Stimulated activated CD4-positive, alpha-beta T cell treated with anti-CD3 and anti-CD28 coated beads, Interleukin-4, amount 100 ng/mL, for 4 hours (primary cell): ENCODE results near the gene TEX2.
A peak's percentile ranks its signal among the peaks of the same experiment; 100 is the strongest.

ENCODE experiments used
- DNase-seq, 2 experiments: peaks; one replicate each; pipeline ENCODE4 v3.0.0-alpha.2; 2020

Gene TEX2

DNA sequence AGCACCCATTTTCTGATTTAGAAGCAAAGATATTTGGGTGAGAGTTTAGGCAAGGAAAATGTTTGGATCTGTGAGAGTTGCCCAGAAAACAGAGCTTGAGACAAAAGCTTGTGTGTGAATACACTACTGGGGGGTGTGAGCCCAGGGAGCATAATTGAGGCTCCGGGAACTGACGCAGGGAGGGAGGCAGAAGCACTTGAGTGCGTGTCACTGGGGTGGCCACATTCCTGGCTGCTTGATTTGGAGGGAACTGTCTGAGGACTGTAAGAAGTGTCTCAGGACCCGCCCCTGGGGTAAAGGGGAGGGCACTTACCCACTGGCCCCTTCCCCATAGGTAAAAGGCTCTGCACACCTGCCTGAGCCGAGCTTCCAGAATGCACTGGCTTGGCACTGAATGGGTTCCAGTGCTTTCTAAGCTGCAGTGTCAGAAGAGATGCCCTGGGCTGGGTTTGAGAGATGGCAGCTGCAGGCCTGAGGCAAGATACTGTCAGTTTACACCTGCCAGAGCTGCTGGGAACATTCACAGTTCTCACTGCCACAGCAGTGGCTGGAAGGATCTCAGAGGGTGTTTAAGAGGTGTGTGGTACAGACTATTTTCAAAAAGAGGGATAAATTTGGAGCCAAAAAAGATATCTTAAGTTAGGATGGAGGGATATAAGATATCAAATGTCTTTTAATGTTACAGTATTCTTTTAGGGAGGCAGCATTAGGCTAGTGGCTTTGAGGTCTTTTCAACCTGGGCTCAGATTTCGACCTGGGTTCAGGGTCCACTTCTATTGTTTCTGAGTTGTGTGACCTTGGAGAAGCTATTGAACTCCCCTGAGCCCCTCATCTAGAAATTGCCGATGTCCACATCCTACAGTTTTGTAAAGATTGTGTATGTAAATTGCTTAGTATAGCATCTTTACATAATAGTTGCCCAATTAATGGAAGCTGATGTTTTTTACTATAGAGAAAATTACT, 6.9 kb upstream of the TEX2 start:
- no peak for DNase-seq

GRCh38 chr17:64264891-64265290, 1.8 kb upstream of the TEX2 start:
- no peak for DNase-seq

GRCh38 chr17:64262198-64262999, 661 bp downstream of the TEX2 start:
- peak; percentile 52 to 55 for DNase-seq

GRCh38 chr17:64261417-64262145, 1.5 kb downstream of the TEX2 start:
- DNase-seq: no peak

DNA sequence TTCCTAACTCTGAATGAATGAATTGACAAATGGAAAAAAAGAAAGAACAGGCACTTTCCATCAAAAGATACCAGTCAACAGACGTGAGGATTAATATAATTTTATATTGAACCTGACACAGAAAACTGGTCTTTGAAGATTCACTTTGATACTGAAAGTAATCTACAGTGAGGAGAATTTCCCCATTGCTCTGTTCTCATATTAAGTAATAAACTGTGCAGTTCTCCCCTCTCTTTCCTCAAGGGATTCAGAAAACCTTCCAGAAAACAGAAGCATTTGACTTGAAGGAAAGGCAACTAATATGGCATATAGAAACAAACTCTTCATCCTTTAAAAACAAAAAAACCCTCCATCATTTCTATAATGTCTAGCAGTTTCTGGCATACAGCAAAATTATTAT, 2.2 kb downstream of the TEX2 start:
- DNase-seq: no peak

DNA sequence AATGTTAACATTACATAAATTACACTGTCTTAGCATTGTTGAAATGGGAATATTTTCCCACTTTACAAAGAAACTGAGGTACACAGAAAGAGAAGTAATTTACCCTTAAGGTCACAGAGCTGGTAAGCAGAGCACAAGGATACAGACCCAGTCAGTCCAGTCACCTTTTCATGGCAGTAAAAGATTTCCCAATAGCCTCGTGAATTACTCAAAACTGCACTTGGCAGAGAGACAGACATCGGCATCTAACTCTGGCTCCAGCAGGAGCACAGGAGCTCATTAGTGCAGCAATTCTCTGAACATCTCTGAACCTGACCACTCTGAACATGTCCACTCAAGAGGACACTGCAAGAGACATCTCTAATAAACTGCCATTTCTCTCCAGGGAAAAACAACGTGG, 3.1 kb downstream of the TEX2 start:
- no peak for DNase-seq

- DNase-seq: no peak
Observed at GRCh38 chr17:64259426-64259825, 3.6 kb downstream of the TEX2 start.

DNA sequence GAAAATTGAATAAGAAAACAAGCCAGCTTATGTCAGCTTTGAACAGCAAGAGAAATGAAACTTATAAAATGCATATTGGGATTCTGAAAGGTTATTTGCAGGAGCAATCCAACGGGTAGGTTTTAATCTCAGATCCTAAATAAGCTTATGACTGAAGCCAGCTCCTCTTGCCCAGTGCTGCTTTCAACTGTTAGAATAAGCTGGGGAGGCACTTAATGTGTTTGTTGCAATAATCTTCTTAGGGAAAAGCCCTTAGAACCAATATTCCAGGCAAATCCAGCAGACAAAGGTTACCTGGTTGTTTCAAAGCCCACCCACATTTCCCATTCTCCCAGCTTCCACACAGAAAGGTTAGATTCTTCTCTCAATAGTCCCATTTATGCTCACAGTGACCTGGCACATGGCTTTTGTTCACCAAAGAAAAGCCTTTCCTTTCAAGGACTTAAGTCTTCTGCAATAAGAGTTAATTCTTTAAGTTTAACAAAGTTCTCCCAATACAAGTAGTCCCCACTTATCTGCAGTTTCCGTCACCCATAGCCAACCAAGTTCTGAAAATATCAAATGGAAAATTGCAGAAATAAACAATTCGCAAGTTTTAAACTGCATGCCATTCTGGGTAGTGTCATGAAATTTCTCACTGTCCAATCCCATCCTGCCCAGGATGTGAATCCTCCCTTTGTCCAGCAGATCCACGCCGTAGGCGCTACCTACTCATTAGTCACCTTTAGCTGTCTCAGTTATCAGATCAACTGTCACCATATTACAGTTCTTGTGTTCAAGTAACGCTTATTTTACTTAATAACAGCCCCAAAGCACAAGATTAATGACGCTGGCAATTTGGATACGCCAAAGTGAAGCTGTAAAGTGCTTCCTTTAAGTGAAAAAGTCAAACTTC, 5.9 kb downstream of the TEX2 start:
- DNase-seq: no peak

DNA sequence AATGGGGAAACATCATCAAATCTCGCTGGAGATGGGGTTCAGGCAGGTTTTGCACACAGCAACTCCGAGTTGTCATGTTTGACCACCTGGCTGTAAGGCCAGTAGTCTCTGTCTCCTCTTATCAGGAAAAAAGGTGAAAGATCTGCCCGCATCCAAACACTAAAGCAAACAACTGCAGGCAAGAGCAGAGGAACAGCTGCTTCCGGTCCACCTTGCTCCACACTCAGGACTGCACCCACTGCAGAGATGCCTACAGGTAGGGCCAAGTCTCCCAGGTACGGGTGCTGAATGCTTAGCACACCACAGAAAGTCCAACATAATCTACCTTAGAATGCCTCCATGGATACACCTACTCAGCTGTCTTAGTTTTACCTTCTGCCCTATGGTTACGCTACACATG, 7.3 kb downstream of the TEX2 start:
- no peak for DNase-seq

- DNase-seq: no peak
Observed at GRCh38 chr17:64254755-64255154, 8.3 kb downstream of the TEX2 start.

GRCh38 chr17:64253470-64253869, 9.6 kb downstream of the TEX2 start:
- DNase-seq: no peak

DNA sequence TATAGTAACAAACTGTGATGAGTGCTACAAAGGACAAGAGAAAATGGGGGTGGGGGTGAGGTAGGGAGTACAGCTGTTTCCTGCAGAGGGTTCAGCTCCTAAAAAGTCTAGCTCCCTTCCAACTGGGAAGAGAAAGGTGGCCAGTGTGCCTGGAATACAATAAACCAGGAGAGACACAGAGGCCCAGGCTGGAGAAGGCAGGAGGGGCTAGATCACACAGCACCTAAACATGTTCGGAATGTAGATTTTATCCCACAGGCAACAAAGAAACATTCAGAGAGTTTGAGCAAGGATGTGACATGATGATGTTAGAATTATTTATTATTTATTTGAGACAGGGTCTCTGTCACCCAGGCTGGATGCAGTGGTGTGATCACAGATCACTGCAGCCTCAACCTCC, 10.2 kb downstream of the TEX2 start:
- DNase-seq: no peak

DNA sequence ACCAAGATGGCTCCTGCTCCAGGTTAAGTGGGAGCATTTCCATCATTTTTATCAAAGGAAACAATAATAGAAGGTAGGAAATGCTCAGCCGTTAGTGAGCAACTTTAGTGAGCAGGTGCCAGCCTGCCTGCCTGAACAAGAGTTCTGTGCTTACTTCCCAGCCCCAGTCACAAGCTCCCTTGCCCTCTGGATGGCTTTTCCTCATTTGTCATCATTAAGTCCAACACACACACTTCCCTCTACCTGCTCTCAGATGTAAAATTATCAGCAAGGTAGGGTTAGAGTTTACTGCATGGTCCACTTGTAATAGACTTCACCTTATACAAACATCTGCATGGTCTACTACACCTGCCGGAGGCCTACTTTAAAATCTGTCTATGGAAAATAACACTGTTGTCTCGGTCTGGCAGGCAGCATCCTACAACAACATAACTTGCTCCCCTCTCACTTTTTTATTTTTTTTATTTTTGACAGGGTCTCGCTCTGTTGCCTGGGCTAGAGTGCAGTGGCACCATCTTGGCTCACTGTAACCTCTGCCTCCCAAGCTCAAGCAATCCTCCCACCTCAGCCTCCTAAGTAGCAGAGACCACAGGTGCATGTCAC, 12.7 kb downstream of the TEX2 start:
- no peak for DNase-seq

DNA sequence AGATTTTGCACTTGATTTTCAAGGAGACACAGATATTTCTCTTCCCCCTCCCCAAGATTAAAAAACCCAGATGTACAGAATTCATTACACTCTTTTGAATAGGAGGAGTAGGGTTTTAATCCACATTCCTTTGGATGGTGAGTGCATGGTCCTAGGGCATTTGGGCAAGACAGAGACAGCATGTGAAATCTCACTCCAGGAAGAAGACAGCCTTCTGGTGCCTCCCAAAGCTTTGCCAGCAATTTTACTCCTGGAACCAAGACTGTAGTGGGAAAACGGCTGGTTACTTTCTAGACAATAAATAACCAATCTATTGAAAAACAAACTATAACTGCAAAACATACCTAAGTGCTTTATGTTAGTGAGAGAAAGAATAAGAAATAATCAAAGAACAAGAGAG, 15.2 kb downstream of the TEX2 start:
- no peak for DNase-seq

GRCh38 chr17:64245218-64246145, 17.6 kb downstream of the TEX2 start:
- DNase-seq: no peak

- no peak for DNase-seq
Observed at GRCh38 chr17:64244165-64244564, 18.9 kb downstream of the TEX2 start.

GRCh38 chr17:64243340-64243739, 19.7 kb downstream of the TEX2 start:
- DNase-seq: no peak

GRCh38 chr17:64242633-64243032, 20.4 kb downstream of the TEX2 start:
- no peak for DNase-seq

DNA sequence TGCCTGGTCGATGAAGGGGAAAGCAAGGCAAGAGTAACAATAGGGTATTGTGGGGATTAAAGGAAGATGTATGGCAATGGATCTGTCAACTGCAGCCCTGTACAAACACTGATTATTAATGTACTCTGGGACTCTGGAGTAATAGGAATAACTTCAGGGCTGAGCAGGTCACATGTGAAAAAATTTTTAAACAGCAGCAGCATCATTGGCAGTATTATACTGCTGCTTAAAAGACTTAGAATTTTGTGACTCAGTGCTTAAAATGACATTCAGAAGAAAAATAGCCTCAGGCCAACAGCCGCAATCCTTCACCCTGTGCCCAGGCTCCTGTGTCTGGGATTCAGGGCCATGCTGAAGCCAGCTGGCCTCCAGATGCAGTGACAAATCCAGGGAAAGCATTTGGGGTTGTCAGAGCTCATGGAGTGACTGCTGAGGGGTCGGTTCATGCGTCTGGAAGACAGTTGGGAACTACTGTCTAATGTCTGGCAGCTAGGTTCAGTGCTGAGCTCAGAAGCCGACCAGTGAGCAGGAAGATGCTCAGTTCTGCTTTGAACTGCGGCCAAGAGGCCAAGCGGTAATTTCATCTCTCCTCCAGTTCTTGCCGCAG, 22.2 kb downstream of the TEX2 start:
- no peak for DNase-seq

- DNase-seq: no peak
Observed at GRCh38 chr17:64240261-64240740, 22.8 kb downstream of the TEX2 start.
